ENCODE data around the gene TEX22. TPM values are rescaled to one million over a fixed set of nuclear protein-coding genes. Genes with fewer than 3 reads are reported as not detected.

Gene TEX22
- total RNA-seq, 1 experiment from 2014 or later, result 0.29 TPM

GRCh38 chr14:105456736-105457617 lies 58.6 kb downstream of the TEX22 start:
- no peak overlapping the region for H3K4me2 ChIP-seq (ENCODE audit: low read length)
- ChIA-PET CTCF (no interaction called here), POLR2A (ENCODE audit: unreplicated experiment) (no interaction called here)
- H3K4me3 ChIP-seq (ENCODE audit: low read length), result no peak overlapping the region
- H3K27ac ChIP-seq (ENCODE audit: low read length), result no peak overlapping the region
- no peaks in the 10 kb centered on the region for H3K79me2 ChIP-seq (ENCODE audit: low read length)
- BruUV-seq (replicated peaks), result no TSS peak
- H3K4me1 ChIP-seq (ENCODE audit: insufficient read depth, low read length), result no peaks in the 10 kb centered on the region
- H2AFZ ChIP-seq (ENCODE audit: low read length), result no peak overlapping the region
- H3K36me3 ChIP-seq (ENCODE audit: low read depth, low read length), result no peaks in the 10 kb centered on the region; the same call in none of the 2 replicates
- no peaks in the 10 kb centered on the region for H3F3A ChIP-seq (ENCODE audit: low read length, unreplicated experiment)
- no peaks in the 10 kb centered on the region for H3K9me3 ChIP-seq (ENCODE audit: low read length)
- no peak overlapping the region for H3K9ac ChIP-seq (ENCODE audit: low read length)
- no peaks in the 10 kb centered on the region for H3K27me3 ChIP-seq (ENCODE audit: low read length)
- DNase-seq (no peak), ATAC-seq (no peak)
- TF ChIP-seq EZH2phosphoT487 (IDR thresholded peaks at IDR 0.05; ENCODE audit: borderline replicate concordance, low read length), result no peak
- no peak for TF ChIP-seq CTCF (conservative IDR thresholded peaks at IDR 0.05; ENCODE audit: low read depth, low read length)
- TF ChIP-seq EZH2 (IDR thresholded peaks at IDR 0.05; ENCODE audit: low read length, unreplicated experiment), result no peak
- no peaks in the 10 kb centered on the region for H4K20me1 ChIP-seq (ENCODE audit: low read length)
- no peaks in the 10 kb centered on the region for H3K9me2 ChIP-seq (replicated peaks; ENCODE audit: low read length)
- intact Hi-C loops (cut with micrococcal nuclease), result no loop called here

- Histone ChIP-seq H3K27ac (ENCODE audit: low read length) (no peak overlapping the region), H3K9ac (ENCODE audit: low read length) (no peak overlapping the region), H3K9me3 (ENCODE audit: low read length) (no peaks in the 10 kb centered on the region), H2AFZ (ENCODE audit: low read length) (no peak overlapping the region), H3K79me2 (ENCODE audit: low read length) (no peaks in the 10 kb centered on the region), H3K36me3 (ENCODE audit: low read depth, low read length) (no peaks in the 10 kb centered on the region; the same call in 1 of the 2 replicates), H3K4me3 (ENCODE audit: low read length) (no peak overlapping the region), H3K9me2 (replicated peaks; ENCODE audit: low read length) (no peaks in the 10 kb centered on the region), H4K20me1 (ENCODE audit: low read length) (no peaks in the 10 kb centered on the region), H3K27me3 (ENCODE audit: low read length) (no peaks in the 10 kb centered on the region), H3F3A (ENCODE audit: low read length, unreplicated experiment) (no peaks in the 10 kb centered on the region), H3K4me2 (ENCODE audit: low read length) (no peak overlapping the region), H3K4me1 (ENCODE audit: insufficient read depth, low read length) (no peaks in the 10 kb centered on the region)
- intact Hi-C loops (cut with micrococcal nuclease), result no loop called here
- no peak for TF ChIP-seq EZH2phosphoT487 (IDR thresholded peaks at IDR 0.05; ENCODE audit: borderline replicate concordance, low read length)
- no peak for TF ChIP-seq CTCF (conservative IDR thresholded peaks at IDR 0.05; ENCODE audit: low read depth, low read length)
- no peak for TF ChIP-seq EZH2 (IDR thresholded peaks at IDR 0.05; ENCODE audit: low read length, unreplicated experiment)
- no TSS peak for BruUV-seq (replicated peaks)
- no peak for ATAC-seq
- ChIA-PET POLR2A (ENCODE audit: unreplicated experiment) (no interaction called here), CTCF (no interaction called here)
- no peak for DNase-seq
Observed at GRCh38 chr14:105458010-105458409, 59.7 kb downstream of the TEX22 start.

DNA sequence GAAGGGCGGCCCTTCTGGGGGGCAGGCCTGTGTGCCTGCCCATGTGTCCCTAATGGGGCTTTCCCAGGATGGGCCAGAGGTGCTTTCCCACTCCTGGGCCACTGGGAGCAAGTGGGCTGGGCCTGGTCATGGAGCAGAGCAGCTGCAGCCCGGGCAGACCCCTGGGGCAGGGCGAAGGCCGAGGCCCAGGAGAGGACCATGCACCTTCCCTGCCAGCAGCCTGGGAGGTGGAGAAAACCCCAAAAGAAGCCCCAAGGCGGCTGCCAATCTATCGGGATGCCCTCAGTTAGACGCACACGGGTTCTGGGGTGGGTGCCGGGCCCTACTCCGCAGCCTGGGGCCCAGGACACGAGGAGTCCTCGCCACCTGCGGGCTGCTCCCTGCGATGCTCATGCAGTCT lies 60.2 kb downstream of the TEX22 start:
- no TSS peak for BruUV-seq (replicated peaks)
- no peak for DNase-seq
- Histone ChIP-seq H3K27me3 (ENCODE audit: low read length) (no peaks in the 10 kb centered on the region), H3K36me3 (ENCODE audit: low read depth, low read length) (no peaks in the 10 kb centered on the region; the same call in 1 of the 2 replicates), H3K79me2 (ENCODE audit: low read length) (no peaks in the 10 kb centered on the region), H3K9me3 (ENCODE audit: low read length) (no peaks in the 10 kb centered on the region), H3K27ac (ENCODE audit: low read length) (no peak overlapping the region), H3F3A (ENCODE audit: low read length, unreplicated experiment) (no peaks in the 10 kb centered on the region), H3K4me2 (ENCODE audit: low read length) (no peak overlapping the region), H4K20me1 (ENCODE audit: low read length) (no peaks in the 10 kb centered on the region), H3K9ac (ENCODE audit: low read length) (no peak overlapping the region), H3K9me2 (replicated peaks; ENCODE audit: low read length) (no peaks in the 10 kb centered on the region), H3K4me1 (ENCODE audit: insufficient read depth, low read length) (no peaks in the 10 kb centered on the region), H2AFZ (ENCODE audit: low read length) (no peak overlapping the region), H3K4me3 (ENCODE audit: low read length) (no peak overlapping the region)
- ChIA-PET POLR2A (ENCODE audit: unreplicated experiment) (no interaction called here), CTCF (no interaction called here)
- TF ChIP-seq CTCF (conservative IDR thresholded peaks at IDR 0.05; ENCODE audit: low read depth, low read length), result no peak
- TF ChIP-seq EZH2phosphoT487 (IDR thresholded peaks at IDR 0.05; ENCODE audit: borderline replicate concordance, low read length), result no peak
- TF ChIP-seq EZH2 (IDR thresholded peaks at IDR 0.05; ENCODE audit: low read length, unreplicated experiment), result no peak
- ATAC-seq, result no peak
- intact Hi-C loops (cut with micrococcal nuclease), result no loop called here
